Peyer's patch (tissue), 4 donors: ENCODE data around the gene DLL3. TPM values are rescaled to one million over a fixed set of nuclear protein-coding genes. Genes with fewer than 3 reads are reported as not detected.

Source experiments
- DNase-seq, 3 donors: peaks; one replicate each; pipeline ENCODE4 v3.0.0-alpha.2; 2017 to 2019
- H3K27ac ChIP-seq, 4 donors: fragments of 200-600 bp; sonication (generic); one replicate each; pipeline ENCODE4 v1.5.1; 2016 to 2019
- H3K27me3 ChIP-seq, 2 donors: fragments of 200-600 bp; sonication (generic); one replicate each; pipeline ENCODE4 v1.5.1; 2019
- H3K36me3 ChIP-seq, 3 donors: fragments of 200-600 bp; sonication (generic); one replicate each; pipeline ENCODE4 v1.5.1; 2016 to 2019
- H3K4me1 ChIP-seq, 4 donors: fragments of 200-600 bp; sonication (generic); one replicate each; pipeline ENCODE4 v1.5.1; 2016 to 2019
- H3K4me3 ChIP-seq, 4 donors: fragments of 200-600 bp; sonication (generic); 1 replicate in 3 of 4; 2 replicates in 1 of 4; pipeline ENCODE4 v1.5.1; 2016 to 2019; ENCODE audit warnings: mild to moderate bottlenecking in 1 of 4
- H3K9me3 ChIP-seq, 4 donors: fragments of 200-600 bp; sonication (generic); one replicate each; pipeline ENCODE4 v1.5.1; 2016 to 2019; ENCODE audit warnings: mild to moderate bottlenecking in 1 of 4
- CTCF ChIP-seq, 6 experiments: fragments of 450-650 bp in 4 of 6; fragments of 200-600 bp in 2 of 6; sonication (generic) in 1 of 6; IDR thresholded peaks; one replicate each; pipeline ENCODE4 v1.5.1; 2017 to 2019; ENCODE audit warnings: antibody characterized with exemption in 6 of 6, mild to moderate bottlenecking in 3 of 6, moderate library complexity in 1 of 6
- POLR2A ChIP-seq, 2 donors: fragments of 450-650 bp; IDR thresholded peaks; one replicate each; pipeline ENCODE4 v1.5.1; 2017; ENCODE audit warnings: antibody characterized with exemption in 2 of 2, mild to moderate bottlenecking in 2 of 2, moderate library complexity in 2 of 2
- total RNA-seq, 4 donors: library from RNA; depleted of rRNA; stranded (reverse); fragments of >200 nt; gene quantifications; one replicate each; pipeline ENCODE4 v1.1.0, GENCODE V29; 2016

Gene DLL3
- total RNA-seq, 4 donors from 2014 or later, result 0.47 to 0.67 TPM; not detected in 2

- Histone ChIP-seq H3K9me3 (no peaks in the 10 kb centered on the region), H3K4me3 (no peak overlapping the region), H3K36me3 (no peaks in the 10 kb centered on the region), H3K4me1 (peaks cover 4 to 15% (median 12%) of the 10 kb centered on the region in 4 donors), H3K27ac (no peak overlapping the region), H3K27me3 (peaks cover 0 to 21% of the 10 kb centered on the region in 2 donors)
- TF ChIP-seq CTCF (IDR thresholded peaks at IDR 0.05), result no peak
- DNase-seq, result no peak
These were observed 20.2 kb downstream of the DLL3 start for GRCh38 chr19:39518975-39519374.

DNA sequence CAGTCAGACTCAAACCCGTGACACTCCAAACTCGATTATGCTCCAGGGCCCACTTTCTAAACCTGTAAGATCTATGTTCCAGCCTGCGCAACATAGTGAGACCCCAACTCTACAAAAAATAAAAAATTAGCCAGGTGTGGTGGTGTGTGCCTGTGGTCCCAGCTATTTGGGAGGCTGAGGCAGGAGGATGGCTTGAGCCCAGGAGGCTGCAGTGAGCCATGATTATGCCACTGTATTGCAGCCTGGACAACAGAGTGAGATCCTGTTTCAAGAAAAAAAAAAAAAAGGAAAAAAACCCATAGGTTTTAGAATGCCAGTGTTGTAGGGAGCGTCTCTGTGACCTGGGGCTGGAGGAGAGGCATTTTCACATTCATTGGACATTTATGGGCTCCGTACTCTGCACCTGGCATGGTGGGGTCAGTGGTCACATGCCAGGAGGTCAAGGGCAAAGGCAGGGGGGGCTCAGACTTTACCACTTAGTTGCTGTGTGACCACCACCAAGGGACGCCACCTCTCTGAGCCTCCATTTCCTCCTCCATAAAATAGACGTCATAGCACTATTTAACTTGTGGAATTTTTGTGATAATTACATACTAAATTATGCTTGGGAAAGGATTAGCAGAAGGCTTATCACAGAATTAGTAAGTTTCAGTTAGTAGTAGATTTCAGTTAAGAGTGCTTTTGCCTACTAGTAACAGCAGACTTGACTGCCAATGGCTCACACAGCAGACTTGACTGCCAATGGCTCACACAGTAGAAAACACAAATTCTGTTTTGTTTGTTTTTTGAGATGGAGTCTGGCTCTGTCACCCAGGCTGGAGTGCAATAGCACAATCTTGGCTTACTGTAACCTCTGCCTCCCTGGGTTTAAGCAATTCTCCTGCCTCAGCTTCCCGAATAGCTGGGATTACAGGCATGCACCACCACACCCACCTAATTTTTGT is 22.1 kb downstream of the DLL3 start:
- Histone ChIP-seq H3K36me3 (no peaks in the 10 kb centered on the region), H3K4me3 (no peak overlapping the region), H3K9me3 (no peaks in the 10 kb centered on the region), H3K27ac (no peak overlapping the region), H3K4me1 (peaks cover 0 to 9% (median 3%) of the 10 kb centered on the region in 4 donors), H3K27me3 (peaks cover 0 to 4% of the 10 kb centered on the region in 2 donors)
- DNase-seq, result no peak
- TF ChIP-seq CTCF (IDR thresholded peaks at IDR 0.05), result no peak
- no peak for TF ChIP-seq POLR2A (IDR thresholded peaks at IDR 0.05)

GRCh38 chr19:39524495-39524894 is 25.7 kb downstream of the DLL3 start:
- peaks cover 0 to 6% (median 0%) of the 10 kb centered on the region in 4 donors for H3K4me1 ChIP-seq
- peak in 1 of 3 donors; percentile 77 for DNase-seq
- no peaks in the 10 kb centered on the region for H3K36me3 ChIP-seq
- no peak overlapping the region for H3K4me3 ChIP-seq
- TF ChIP-seq POLR2A (IDR thresholded peaks at IDR 0.05) (no peak), CTCF (IDR thresholded peaks at IDR 0.05) (no peak)
- no peaks in the 10 kb centered on the region for H3K27me3 ChIP-seq
- no peaks in the 10 kb centered on the region for H3K9me3 ChIP-seq
- H3K27ac ChIP-seq, result peak overlapping the region in 1 of 4 donors; percentile 26

- Histone ChIP-seq H3K36me3 (no peaks in the 10 kb centered on the region), H3K4me3 (no peak overlapping the region), H3K9me3 (no peaks in the 10 kb centered on the region), H3K27ac (no peak overlapping the region), H3K27me3 (no peaks in the 10 kb centered on the region), H3K4me1 (peaks cover 0 to 6% (median 0%) of the 10 kb centered on the region in 4 donors)
- no peak for DNase-seq
- no peak for TF ChIP-seq CTCF (IDR thresholded peaks at IDR 0.05)
- no peak for TF ChIP-seq POLR2A (IDR thresholded peaks at IDR 0.05)
These were observed 26.5 kb downstream of the DLL3 start for GRCh38 chr19:39525205-39525604.

- no peaks in the 10 kb centered on the region for H3K27me3 ChIP-seq
- H3K9me3 ChIP-seq, result no peaks in the 10 kb centered on the region
- no peak for DNase-seq
- TF ChIP-seq POLR2A (IDR thresholded peaks at IDR 0.05) (no peak), CTCF (IDR thresholded peaks at IDR 0.05) (no peak)
- peaks cover 0 to 11% (median 8%) of the 10 kb centered on the region in 4 donors for H3K4me1 ChIP-seq
- H3K27ac ChIP-seq, result peak overlapping the region; percentile 58 to 91 (median 76)
- peak overlapping the region; percentile 71 to 86 (median 83) for H3K4me3 ChIP-seq
- H3K36me3 ChIP-seq, result no peaks in the 10 kb centered on the region
These were observed 33.1 kb downstream of the DLL3 start for GRCh38 chr19:39531834-39532232.
